Glomerular visceral epithelial cell (primary cell): ENCODE results near the gene SPDL1.

Source experiments
- DNase-seq: peaks from one replicate; pipeline ENCODE4 v3.0.0-alpha.2; 2016; ENCODE audit errors: extremely low spot score

The SPDL1 gene

DNA sequence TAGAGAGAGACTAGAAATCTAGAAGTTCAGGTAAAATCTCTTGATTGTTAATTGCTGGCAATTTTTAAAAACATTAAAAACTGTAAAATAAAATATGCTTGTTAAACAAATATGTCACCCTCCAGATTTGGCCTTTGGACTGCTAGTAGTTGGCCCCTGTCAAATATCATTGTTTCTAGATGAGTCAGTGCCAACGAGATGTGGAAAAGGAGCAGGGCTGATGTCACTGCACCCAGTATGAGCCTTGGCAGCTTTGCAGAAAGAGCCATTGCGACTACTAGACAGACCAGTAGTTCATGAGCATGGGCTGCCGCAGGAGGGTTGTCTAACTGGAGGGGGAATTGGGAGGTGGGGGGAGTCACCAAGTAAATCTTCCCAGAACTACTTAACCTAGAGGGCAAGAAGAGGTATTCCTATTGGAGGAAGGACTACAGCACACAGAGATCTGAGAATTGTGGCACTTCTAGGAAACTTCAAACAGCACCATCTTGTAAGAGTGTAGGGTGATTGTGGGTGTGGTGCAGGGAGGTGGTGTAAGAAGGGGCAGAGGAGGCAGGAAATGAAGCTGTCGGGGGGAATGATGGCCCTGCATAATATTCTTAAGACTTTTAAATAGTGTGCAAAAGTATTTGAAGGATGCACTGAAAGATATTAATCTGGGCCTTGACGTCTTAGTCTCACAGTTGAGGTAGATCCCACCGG, 46.4 kb downstream of the SPDL1 start:
- peak; percentile 78 for DNase-seq

DNA sequence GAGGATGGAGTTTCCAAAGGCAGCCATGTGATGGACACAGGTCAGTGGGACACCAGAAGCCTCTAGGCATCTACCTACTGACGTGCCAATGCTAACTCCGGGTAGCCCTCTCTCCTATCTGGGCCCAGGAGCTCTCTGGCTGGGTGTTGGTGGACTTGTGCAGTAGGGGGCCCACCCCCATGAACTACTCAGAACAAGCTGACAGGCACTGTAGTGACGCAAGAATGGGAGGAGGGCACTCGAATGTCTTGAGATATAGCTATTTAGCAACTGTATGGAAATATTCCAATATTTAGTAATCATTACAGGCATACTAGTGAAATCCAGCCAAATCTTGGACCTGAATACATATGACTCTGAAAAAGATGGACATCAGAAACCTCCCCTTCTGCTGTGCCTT, 47.8 kb downstream of the SPDL1 start:
- no peak for DNase-seq

DNA sequence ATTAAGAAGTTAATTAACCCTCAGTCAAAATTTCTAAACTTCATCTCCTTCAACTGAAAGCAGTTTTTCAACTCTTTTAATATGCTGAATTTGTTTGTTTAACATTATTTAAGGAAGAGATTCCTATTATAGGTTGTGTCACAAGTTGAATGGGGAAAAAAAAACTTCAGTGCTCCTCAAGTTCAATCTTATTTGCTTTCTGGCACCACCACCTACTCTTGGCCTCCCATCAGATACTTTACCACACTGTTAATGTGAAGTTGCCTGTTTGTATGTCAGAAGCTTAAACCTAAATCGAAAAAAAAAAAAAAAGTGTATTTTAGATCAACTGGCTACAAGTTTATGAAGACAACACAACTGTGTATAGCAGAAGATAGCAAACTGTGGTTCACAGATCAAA, 49.4 kb downstream of the SPDL1 start:
- DNase-seq = no peak

DNA sequence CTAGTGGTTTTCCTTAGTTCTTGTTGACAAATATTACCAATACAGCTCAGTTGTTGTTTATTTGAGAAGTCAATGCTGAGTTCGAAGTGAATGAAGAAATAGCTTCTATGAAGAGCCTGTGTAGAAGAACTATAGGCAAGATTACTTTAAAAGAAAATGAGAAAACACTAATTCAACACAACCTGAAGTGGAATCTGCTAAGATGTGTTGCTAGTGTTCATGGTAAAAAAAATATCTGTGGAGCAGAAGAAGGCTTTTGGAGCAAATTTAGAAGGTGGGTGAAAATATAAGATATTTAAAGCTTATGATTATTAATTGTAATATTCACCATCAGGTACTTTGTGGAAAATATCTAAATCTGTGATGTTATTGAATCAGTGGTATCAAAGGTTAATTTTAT, 51.0 kb downstream of the SPDL1 start:
- no peak for DNase-seq

DNA sequence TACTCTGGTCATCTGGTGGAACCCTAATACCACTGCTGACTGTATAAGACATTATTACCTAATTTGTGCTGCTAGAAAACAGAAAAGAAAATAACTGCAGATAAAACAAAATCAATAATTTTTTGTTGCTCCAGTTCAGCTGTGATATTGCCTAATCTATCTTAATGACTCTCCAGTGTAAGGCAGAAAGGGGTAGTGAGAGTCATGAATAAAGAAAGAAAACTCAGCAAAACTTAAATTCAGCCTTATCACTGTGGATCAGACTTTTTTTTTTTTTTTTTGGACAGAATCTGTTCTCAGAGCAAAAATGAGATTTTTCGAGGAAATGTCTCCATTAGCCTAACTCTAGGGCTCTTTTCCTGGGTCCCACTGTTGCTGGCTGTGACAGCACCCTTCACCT, 52.4 kb downstream of the SPDL1 start:
- DNase-seq = no peak

DNA sequence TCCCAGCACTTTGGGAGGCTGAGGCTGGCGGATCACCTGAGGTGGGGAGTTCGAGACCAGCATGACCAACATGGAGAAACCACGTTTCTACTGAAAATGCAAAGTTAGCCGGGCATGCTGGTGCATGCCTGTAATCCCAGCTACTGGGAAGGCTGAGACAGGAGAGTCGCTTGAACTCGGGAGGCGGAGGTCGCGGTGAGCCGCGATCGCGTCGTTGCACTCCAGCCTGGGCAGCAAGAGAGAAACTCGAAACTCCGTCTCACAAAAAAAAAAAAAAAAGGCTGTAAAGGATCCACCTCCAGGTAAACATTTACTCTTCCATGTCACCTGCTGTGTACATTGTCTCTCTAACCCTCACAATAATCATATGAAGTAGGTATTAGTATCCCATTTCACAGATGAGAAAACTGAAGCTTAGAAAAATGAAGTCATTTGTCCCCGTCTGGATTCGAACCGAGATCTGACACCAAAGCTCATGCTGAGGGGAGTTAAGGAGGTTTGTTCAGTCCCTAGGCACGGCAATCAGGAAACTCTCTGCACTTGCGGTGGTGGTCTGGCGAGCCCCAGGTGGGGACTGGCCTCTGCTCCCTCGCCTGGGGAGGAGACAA, 53.0 kb downstream of the SPDL1 start:
- DNase-seq = no peak

DNA sequence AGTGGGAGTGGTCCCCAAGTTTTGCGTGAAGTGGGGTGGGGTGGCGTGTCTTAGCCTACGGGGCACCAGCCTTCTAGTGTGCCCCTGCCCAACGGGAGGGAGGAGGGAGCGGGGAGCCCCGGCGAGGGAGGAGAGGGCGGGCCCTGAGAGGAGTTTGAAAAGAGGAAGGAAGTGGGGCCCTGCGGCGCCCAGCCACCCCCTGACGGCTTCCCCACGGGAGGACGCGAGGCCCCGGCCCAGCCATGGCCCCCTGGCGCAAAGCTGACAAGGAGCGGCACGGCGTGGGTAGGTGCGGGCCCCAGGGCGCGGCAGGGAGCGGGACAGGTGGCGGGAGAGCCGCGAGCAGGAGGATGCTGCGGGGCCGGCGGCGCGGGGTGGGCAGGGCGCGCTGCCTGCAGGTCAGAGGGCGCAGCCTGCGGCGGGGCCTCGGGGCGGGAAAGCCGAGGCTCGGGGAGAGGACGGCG, 53.5 kb downstream of the SPDL1 start, which contains the start of gene DOCK2:
TSS of gene DOCK2 (plus strand) at position 191 of the 464 bp plus-strand sequence. CDS start at position 243, 52 bp downstream.
- no peak for DNase-seq

DNA sequence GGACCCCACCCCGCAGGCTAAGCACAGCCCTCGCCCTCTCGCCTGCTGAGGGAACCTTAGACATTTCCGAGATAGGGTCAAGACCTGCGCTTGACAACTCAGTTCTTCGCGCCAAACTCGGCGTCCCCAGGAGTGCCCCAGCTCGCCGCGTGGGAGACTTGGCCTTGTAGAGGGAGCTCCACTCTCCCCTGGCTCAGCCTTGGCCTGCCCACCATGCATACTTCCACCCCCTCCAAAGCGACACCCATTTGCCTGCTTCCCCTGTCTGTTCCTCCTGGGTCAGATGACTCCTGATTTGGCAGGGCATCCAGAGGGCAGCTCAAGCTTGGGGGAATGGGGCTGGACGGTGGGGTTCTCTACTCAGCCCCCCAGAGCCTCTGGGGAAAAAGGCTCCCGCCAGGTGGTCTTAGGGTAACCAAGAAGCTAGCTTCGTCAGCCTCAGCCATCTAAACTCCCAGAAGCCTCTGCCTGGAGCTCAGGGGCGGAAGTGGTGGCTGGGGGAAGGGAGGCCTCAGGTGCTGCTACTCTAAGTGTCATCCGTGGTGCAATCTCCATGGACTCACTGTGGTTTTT, 54.1 kb downstream of the SPDL1 start:
- no peak for DNase-seq

DNA sequence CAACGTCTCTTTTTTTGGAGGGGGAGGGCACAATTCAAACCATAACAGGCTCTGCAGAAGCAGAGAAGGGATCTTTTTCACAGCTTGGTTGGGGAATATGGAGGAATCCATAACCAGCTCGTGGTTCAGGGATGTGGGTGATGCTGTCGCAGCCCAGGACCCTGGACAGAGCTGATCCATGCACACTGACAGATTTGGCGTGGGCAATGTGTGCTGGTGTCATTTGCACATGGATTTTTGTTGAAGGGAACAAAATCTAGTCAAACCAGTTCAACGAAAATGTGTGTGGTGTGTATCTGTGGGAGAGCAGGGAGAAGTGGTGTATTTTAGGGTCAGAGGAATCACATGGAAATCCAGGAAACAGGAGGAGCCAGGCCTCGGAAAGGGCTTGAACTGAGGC, 57.7 kb downstream of the SPDL1 start:
- no peak for DNase-seq

DNA sequence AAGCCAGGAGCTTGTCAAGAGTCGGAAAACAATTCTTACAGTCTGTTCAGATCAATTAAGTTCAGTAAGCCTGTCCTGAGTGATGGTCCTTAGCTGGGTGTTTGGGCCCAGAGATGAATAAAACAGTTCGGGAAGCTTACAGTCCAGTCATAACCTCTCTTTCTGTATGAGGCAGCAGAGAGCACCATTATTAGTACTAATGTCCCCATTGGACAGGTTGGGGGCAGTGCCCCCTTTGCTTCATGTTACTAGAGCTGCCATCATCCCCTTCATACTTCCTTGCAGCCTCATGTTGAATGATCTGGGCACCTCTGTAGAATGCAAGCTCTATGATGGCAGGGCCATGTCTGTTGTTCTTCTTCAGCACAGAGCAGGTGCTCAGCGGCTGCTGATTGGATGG, 63.3 kb downstream of the SPDL1 start:
- no peak for DNase-seq

DNA sequence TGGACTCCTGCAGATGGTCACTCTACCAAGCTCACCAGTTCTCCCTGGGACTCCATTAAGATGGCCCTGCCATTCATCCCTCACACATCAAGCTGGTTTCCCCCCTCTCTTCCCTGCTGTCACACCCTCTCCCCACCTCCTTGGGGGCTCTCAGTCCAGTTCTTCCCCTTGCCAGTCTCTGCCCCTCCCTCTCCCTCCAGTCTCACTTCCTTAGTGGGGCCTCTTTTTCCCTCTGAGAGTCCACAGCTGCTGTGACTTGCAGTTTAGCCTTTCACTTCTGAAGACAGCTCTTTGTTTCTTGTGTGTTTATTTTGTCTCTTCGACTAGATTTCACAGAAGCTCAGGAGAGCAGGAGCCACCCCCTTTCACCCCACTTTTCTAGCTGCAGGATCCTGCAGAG, 64.0 kb downstream of the SPDL1 start:
- no peak for DNase-seq

DNA sequence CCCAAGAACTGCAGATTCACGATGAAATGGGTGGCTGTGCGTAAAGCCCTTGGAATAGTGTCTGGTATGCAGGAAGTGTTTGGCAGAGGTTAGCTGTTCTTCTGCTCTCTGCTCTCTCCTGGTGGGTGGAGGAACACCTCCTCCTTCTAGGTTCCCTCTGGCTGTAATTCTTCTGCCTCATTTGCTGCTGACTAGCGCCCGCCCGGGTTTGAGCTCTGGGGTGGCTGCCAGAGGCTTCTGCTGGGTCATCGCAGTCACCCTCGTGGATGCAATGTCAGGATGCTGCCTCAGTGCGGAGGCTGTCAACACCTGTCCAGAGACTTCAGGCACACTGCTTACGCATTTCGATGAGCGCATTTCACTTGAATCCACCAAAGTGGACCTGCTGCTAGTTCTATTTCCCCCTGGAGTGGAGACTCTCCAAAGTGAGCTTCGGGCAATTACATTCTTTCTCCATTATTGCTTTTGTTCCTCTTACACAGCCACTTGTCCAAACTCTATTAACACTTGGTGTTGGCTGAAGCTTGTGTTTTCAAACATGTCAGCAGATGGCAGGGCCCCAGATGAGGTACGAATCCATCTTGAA, 65.2 kb downstream of the SPDL1 start:
- peak; percentile 85 for DNase-seq

DNA sequence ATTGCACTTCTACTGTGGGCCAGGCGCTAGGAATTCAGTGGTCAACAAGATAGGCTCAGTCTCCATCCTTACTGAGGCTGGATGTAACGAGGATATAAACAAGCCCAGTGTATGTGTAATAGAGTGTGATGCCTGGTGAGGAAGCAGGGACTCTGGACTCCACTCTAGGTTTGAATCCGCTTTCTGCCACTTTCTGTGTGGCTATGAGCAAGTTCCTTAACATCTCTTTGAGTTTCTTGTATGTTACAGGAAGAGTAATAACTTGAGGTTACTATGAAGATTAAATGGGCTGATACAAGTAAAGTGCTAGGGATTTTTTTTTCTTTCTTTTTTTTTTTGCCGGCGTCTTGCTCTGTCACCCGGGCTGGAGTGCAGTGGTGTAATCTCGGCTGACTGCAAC, 65.9 kb downstream of the SPDL1 start:
- no peak for DNase-seq

DNA sequence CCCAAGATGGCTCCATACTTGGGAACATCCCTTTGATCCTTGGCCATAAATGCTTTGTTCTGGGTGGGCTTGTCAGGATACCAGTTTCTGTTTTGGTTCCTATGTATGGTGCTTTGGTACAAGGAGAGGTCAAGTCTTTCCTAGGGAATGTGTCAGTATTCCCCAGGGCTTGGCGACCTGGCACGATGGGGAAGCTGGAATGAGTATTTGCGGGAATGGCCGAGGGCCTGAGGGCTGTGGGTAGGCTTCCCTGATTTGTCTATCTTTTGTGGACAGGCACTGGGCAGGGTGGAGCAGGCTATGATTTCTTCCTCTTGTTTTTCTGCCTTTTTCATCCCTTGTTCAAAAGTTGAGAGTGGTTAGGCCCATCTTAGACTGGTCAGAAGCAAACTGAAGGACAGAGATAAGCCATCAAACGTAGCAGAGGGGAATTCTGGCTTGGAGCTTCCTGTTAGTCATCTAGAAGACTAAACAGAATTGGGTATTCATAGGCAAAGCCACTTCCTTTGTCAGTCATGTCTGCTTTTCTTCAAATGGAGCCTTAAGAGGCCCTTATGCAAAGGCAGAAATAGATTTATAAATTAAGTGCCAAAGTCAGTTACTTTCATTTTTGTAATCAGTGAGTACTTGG, 67.2 kb downstream of the SPDL1 start:
- peak; percentile 48 for DNase-seq

DNA sequence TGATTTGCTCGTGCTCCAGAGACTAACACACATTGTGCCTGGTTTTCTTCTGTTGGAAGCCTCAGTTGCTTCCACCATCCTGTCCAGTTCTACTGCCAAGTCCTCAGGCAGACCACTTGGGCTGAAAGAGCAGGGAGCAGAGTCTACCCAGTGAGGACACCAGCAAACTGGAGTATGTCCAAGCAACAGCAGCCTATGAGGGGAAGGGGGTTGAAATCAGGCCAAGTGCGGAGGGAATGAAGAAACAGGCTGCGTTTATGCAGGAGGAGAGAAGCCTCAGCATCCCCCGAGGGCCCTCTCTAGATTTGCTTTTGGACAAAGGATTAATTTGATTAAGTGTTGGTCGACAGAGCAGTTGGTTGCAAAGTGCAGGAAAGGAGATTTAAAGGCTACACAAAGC, 68.0 kb downstream of the SPDL1 start:
- DNase-seq = no peak

DNA sequence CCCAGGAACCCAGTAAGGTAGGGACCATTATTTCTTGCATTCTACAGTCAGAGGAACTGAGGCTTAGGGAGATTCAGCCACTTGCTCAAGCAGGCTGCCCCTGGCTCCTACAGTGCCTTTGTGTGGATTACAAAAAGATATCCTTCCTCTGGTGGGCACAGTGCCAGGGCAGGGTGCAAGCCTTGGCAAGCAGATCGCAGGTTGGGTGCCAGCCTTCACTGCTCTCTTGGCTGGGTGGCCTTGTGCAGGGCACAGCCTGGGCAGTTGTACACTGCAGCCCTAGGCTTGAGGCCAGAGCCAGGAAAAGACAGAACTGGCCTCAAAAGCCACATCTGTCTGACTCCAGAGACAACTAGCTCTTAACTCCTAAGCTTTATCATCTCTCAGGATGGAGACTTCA, 68.5 kb downstream of the SPDL1 start:
- no peak for DNase-seq

DNA sequence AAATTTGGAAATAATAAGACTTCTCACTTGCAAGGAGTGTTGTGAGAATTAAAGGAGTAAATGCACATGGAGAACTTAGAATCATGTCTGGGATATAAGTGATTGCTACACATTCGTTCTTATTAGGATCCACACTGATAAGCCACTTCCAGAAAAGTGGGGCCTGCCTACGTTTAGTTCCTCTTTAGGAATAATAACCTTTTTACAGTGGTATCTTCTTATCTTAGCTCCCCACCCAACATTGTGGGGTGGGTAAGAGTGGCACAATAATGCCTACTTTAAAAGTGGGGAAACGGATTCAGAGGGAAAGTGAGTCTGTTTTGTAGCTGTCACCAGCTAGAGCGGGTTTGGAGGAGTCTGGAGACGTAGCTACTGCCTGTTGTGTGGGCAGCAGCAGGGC, 69.5 kb downstream of the SPDL1 start:
- DNase-seq = no peak
